Fibroblast of gingiva (primary cell): ENCODE data around the gene TBCK.
"Not testable (repeated sequence)": the region's sequence is repeated elsewhere in the genome, so short reads cannot be mapped to it uniquely, and the experiment has no call there.

Experiments
- DNase-seq: peaks from one replicate; pipeline ENCODE4 v3.0.0-alpha.2; 2011; ENCODE audit warnings: low read depth

Gene TBCK

GRCh38 chr4:106315968-106316772, at the start of gene TBCK, which contains the start of gene AIMP1:
Gene TBCK (minus strand): TSS chr4:106316209. CDS start chr4:106308960, 7,249 bp downstream.
Gene AIMP1 (plus strand): TSS chr4:106316550. CDS start chr4:106325010, 8,460 bp downstream.
- peak; percentile 91 for DNase-seq

GRCh38 chr4:106365613-106366012, 49.6 kb upstream of the TBCK start:
- peak; percentile 81 for DNase-seq

GRCh38 chr4:106364282-106364681, 48.3 kb upstream of the TBCK start:
- DNase-seq: no peak

- no peak for DNase-seq
Observed at GRCh38 chr4:106362086-106362825, 46.2 kb upstream of the TBCK start.

- DNase-seq: no peak
Observed at GRCh38 chr4:106358899-106359298, 42.9 kb upstream of the TBCK start.

- no peak for DNase-seq
Observed at GRCh38 chr4:106355193-106355592, 39.2 kb upstream of the TBCK start.

DNA sequence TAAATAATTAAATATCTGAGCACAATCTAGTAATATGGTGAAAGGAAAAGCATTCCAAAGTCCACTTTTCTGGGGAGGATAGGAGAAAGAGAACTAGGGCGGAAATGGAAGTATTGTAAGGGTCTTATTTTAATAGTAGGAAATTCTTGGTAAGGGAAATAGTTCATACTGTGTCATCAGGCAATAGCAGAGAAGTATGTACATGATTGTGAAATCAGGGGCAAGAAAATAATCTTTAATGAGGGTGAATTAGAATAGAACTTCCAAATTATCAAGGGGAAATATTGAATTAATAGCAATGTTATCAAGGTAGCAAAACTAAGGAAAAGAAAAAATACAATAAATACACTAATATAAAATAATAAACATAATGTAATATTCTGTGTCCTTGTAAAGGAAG, 37.8 kb upstream of the TBCK start:
- DNase-seq: no peak

GRCh38 chr4:106351016-106351415, 35.0 kb upstream of the TBCK start:
- no peak for DNase-seq

GRCh38 chr4:106347167-106347566, 31.2 kb upstream of the TBCK start:
- DNase-seq: no peak

GRCh38 chr4:106344647-106344970, 28.6 kb upstream of the TBCK start:
- DNase-seq: peak; percentile 6

- DNase-seq: no peak
Observed at GRCh38 chr4:106343865-106344646, 28.0 kb upstream of the TBCK start.

- DNase-seq: no peak
Observed at GRCh38 chr4:106340774-106341173, 24.8 kb upstream of the TBCK start.

DNA sequence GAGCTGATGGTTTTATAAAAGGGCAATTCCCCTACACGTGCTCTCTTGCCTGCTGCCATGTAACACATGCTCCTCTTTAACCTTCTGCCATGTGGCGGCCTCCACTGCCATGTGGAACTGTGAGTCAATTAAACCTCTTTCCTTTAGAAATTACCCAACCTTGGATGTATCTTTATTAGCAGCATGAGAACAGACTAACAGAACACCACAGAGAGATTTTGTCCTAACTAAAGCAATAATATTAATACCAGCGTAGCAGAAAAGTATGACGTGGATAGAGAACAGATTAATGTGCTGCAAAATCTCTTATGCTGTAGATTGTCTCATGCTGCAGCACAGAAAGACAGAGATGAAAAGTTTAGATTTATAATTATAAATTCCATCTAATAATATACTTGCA, 23.4 kb upstream of the TBCK start:
- no peak for DNase-seq

DNA sequence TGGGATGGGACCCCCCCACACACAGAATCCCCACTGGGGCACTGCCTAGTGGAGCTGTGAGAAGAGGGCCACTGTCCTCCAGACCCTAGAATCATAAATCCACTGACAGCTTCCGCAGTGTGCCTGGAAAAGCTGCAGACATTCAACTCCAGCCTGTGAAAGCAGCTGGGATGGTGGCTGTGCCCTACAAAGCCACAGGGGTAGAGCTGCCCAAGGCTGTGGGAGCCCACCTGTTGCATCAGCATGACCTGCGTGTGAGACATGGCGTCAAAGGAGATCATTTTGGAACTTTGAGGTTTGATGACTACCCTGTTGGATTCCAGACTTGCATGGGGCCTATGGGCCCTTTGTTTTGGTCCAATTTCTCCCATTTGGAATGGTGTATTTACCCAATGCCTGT, 22.7 kb upstream of the TBCK start:
- DNase-seq: no peak

DNA sequence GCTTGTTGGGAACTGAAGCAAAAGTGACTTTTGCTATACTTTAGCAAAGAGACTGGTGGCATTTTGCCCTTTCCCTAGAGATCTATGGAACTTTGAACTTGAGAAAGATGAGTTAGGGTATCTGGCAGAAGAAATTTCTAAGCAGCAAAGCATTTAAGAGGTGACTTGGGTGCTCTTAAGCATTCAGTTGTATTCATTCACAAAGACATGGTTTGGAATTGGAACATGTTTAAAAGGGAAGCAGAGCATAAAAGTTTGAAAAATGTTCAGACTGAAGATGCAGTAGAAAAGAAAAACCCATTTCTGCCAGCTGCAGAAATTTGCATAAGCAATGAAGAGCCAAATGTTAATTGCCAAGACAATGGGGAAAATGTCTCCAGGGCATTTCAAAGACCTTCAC, 21.9 kb upstream of the TBCK start:
- DNase-seq: no peak

GRCh38 chr4:106336618-106337017, 20.6 kb upstream of the TBCK start:
- no peak for DNase-seq

GRCh38 chr4:106334741-106335470, 18.9 kb upstream of the TBCK start:
- DNase-seq: no peak

- no peak for DNase-seq
Observed at GRCh38 chr4:106333186-106333585, 17.2 kb upstream of the TBCK start.

GRCh38 chr4:106329041-106329618, 13.1 kb upstream of the TBCK start:
- DNase-seq: peak; percentile 37

GRCh38 chr4:106325800-106326199, 9.8 kb upstream of the TBCK start:
- DNase-seq: no peak

DNA sequence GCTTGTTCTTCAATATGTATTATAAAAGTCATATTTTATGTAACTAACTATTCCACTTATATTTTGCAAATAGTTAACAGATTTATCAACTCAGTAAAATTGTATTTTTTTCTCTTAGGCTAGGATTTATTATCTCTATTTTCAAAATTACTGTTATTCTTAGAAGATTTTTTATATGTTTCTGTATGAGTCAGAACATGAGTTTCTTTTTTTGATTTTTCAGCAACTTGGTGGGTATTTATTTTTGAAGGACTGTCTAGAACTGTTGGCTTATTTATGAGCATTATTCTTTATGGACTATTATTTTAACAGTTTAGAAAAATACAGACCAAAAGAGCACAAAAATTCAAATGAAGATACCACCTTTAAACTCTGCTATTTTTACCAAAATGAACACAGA, 7.1 kb upstream of the TBCK start:
- no peak for DNase-seq

GRCh38 chr4:106321814-106322213, 5.8 kb upstream of the TBCK start:
- not testable (repeated sequence) for DNase-seq
